ENCODE data around the gene RASSF7.

RASSF7 gene

GRCh38 chr11:610146-610801, 49.5 kb downstream of the RASSF7 start:
- no peak for DNase-seq

GRCh38 chr11:611001-611996, 50.5 kb downstream of the RASSF7 start:
- no peak for DNase-seq

GRCh38 chr11:612201-612960, 51.6 kb downstream of the RASSF7 start:
- no peak for DNase-seq

- DNase-seq = no peak
Observed at GRCh38 chr11:612961-613300, 52.2 kb downstream of the RASSF7 start.

- peak in 2 of 14 donors; percentile 15 to 35 for DNase-seq
Observed at GRCh38 chr11:613369-613968, 52.7 kb downstream of the RASSF7 start.
